Body of pancreas (tissue), 4 donors: Measurements from ENCODE around the gene DYNLT2B. TPM values are rescaled to one million over a fixed set of nuclear protein-coding genes. Genes with fewer than 3 reads are reported as not detected.
A peak's percentile ranks its signal among the peaks of the same experiment; 100 is the strongest.

ENCODE experiments used
- ATAC-seq: fragments of 150-250 bp; one replicate; pipeline ENCODE4 v1.9.1; 2016
- DNase-seq, 4 donors: peaks; one replicate each; pipeline ENCODE4 v3.0.0-alpha.2; 2019
- H3K27ac ChIP-seq, 4 donors: fragments of 200-600 bp; sonication (generic); 1 replicate in 3 of 4; 2 replicates in 1 of 4; pipeline versions ENCODE4 v1.5.1 to v1.6.1; 2016 to 2019; ENCODE audit warnings: mild to moderate bottlenecking in 1 of 4, mixed read lengths in 1 of 4, moderate library complexity in 1 of 4
- H3K27me3 ChIP-seq, 2 donors: fragments of 200-600 bp; sonication (generic); one replicate each; pipeline ENCODE4 v1.6.0; 2016; ENCODE audit warnings: mild to moderate bottlenecking in 1 of 2
- H3K36me3 ChIP-seq, 2 donors: fragments of 200-600 bp; sonication (generic); replicated peaks in 1 of 2; 2 replicates each; pipeline ENCODE4 v1.5.1; 2016; ENCODE audit warnings: low read depth in 2 of 2; ENCODE audit not compliant: insufficient read depth in 1 of 2
- H3K4me1 ChIP-seq: fragments of 200-600 bp; sonication (generic); one replicate; pipeline ENCODE4 v1.6.0; 2016
- H3K4me3 ChIP-seq, 2 donors: fragments of 200-600 bp; sonication (generic); 1 replicate in 1 of 2; 2 replicates in 1 of 2; pipeline ENCODE4 v1.5.1; 2016 to 2019
- H3K9me3 ChIP-seq, 3 donors: fragments of 200-600 bp; sonication (generic); 1 replicate in 2 of 3; 2 replicates in 1 of 3; pipeline ENCODE4 v1.5.1; 2016
- POLR2A ChIP-seq, 3 donors: fragments of 450-650 bp; IDR thresholded peaks; one replicate each; pipeline ENCODE4 v1.6.1; 2016; ENCODE audit warnings: antibody characterized with exemption in 3 of 3, mild to moderate bottlenecking in 2 of 3
- WGBS, 2 donors: methylation state at CpG; one replicate each; pipeline ENCODE4 v1.1.5; 2017; 5-methylcytosine and 5-hydroxymethylcytosine counted together
- intact Hi-C: fragments of 100-400 bp; cut with DNase I; formaldehyde crosslinking; loops from one replicate; pipeline ENCODE4 v1.15.1; 2023
- total RNA-seq, 2 donors: library from RNA; depleted of rRNA; stranded (reverse); fragments of >200 nt; gene quantifications; one replicate each; pipeline ENCODE4 v1.1.0, GENCODE V29; 2016
- TF ChIP-seq, protein P1 (sequence below), 7 experiments: fragments of 450-650 bp in 4 of 7; fragments of 200-600 bp in 3 of 7; sonication (generic) in 3 of 7; IDR thresholded peaks; one replicate each; pipeline ENCODE4 v1.5.1; 2016 to 2019; ENCODE audit warnings: antibody characterized with exemption in 7 of 7

Gene DYNLT2B
- total RNA-seq, 2 donors from 2014 or later = 5.6 to 8.3 TPM

DNA sequence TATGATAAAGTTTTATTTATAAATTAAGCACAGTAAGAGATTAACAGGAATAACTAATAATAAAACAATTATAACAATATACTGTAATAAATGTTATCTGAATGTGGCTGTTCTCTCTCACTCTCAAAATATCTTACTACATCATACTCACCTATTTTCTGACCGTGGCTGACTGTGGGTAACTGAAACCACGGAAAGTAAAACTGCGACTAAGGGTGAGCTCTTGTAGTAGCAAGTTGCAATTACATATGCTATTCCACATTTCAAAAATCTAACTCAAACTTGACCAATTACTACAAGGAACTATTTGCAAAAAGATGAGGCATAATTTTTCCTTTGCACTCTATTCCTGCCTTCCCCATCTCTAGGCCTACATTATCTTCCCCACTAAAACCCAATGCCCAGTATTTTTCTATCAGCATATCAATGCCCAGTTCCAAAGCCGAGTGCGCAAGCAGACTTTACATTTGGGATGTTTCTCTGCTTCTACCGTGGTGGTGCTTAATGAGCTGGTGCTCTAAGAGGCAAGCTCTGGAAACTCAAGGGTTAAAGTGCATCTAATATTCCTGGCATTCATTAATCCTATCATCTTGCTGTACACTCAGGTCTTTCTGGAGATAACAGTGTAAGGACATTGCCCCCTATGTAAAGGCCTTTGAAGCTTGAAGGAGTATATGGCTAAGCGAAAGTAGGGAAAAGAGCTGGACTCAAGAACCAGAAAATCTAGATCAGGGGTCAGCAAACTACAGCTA is 37.2 kb downstream of the DYNLT2B start:
- TF ChIP-seq POLR2A (IDR thresholded peaks at IDR 0.05) = no peak
- TF ChIP-seq, protein P1, sequence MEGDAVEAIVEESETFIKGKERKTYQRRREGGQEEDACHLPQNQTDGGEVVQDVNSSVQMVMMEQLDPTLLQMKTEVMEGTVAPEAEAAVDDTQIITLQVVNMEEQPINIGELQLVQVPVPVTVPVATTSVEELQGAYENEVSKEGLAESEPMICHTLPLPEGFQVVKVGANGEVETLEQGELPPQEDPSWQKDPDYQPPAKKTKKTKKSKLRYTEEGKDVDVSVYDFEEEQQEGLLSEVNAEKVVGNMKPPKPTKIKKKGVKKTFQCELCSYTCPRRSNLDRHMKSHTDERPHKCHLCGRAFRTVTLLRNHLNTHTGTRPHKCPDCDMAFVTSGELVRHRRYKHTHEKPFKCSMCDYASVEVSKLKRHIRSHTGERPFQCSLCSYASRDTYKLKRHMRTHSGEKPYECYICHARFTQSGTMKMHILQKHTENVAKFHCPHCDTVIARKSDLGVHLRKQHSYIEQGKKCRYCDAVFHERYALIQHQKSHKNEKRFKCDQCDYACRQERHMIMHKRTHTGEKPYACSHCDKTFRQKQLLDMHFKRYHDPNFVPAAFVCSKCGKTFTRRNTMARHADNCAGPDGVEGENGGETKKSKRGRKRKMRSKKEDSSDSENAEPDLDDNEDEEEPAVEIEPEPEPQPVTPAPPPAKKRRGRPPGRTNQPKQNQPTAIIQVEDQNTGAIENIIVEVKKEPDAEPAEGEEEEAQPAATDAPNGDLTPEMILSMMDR (IDR thresholded peaks at IDR 0.05) = no peak
- Histone ChIP-seq H3K4me3 (no peak overlapping the region), H3K27me3 (no peaks in the 10 kb centered on the region), H3K9me3 (no peaks in the 10 kb centered on the region), H3K4me1 (peaks cover 48% of the 10 kb centered on the region), H3K27ac (peak overlapping the region in 1 of 4 donors; percentile 7), H3K36me3 (no peaks in the 10 kb centered on the region)
- 71 to 86% methylated on average over 7 of the region's 7 CpGs for WGBS, 2 donors
- ATAC-seq (no peak), DNase-seq (no peak)
- intact Hi-C loops = no loop called here

DNA sequence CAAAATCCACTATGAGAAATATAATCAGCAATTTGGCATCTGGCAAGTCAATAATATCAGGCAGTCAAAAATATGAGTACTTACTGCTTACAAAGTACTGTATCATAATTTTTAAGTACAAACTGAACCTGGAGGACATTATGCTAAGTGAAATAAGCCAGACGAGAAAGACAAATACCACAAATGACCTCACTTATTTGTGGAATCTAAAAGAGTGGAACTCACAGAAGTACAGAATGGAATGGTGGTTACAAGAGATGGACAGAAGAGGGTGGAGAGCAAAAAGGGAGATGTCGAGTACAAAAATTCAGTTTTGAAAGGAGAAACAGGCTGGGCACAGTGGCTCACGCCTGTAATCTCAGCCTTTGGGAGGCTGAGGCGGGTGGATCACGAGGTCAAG is 42.9 kb downstream of the DYNLT2B start:
- H3K9me3 ChIP-seq = no peaks in the 10 kb centered on the region
- TF ChIP-seq POLR2A (IDR thresholded peaks at IDR 0.05) = no peak
- TF ChIP-seq, protein P1 (IDR thresholded peaks at IDR 0.05) = no peak
- DNase-seq (no peak), ATAC-seq (no peak)
- no peak overlapping the region for H3K27ac ChIP-seq
- H3K36me3 ChIP-seq = no peaks in the 10 kb centered on the region
- H3K4me3 ChIP-seq = no peak overlapping the region
- H3K27me3 ChIP-seq = no peaks in the 10 kb centered on the region
- peaks cover 16% of the 10 kb centered on the region for H3K4me1 ChIP-seq
- 85 to 92% methylated on average over 5 of the region's 5 CpGs for WGBS, 2 donors
- intact Hi-C loops = no loop called here

DNA sequence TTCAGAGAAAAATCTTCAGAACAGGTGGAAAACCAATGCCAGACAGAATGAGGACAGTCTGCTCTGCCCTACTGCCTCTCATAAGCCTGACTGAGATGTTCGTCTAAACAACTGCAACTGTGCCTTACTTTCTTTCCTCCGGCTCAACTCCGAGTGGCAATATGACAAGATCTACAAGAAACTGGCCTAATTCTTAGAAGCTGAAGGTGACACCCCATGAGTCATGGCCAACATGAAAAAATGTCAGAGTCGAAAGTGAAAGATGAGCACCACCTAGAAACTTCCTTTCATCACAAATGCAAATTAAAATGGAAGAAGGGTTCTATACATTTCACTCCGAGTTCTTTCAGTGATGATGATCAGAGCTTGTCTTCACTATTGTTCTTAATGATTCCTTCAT is 43.5 kb downstream of the DYNLT2B start:
- intact Hi-C loops = no loop called here
- no peak for TF ChIP-seq POLR2A (IDR thresholded peaks at IDR 0.05)
- TF ChIP-seq, protein P1 (IDR thresholded peaks at IDR 0.05) = no peak
- Histone ChIP-seq H3K27me3 (no peaks in the 10 kb centered on the region), H3K36me3 (no peaks in the 10 kb centered on the region), H3K9me3 (no peaks in the 10 kb centered on the region), H3K4me1 (peaks cover 11% of the 10 kb centered on the region), H3K4me3 (no peak overlapping the region), H3K27ac (no peak overlapping the region)
- ATAC-seq (no peak), DNase-seq (no peak)
- WGBS, 2 donors = 86 to 94% methylated on average over 5 of the region's 5 CpGs

DNA sequence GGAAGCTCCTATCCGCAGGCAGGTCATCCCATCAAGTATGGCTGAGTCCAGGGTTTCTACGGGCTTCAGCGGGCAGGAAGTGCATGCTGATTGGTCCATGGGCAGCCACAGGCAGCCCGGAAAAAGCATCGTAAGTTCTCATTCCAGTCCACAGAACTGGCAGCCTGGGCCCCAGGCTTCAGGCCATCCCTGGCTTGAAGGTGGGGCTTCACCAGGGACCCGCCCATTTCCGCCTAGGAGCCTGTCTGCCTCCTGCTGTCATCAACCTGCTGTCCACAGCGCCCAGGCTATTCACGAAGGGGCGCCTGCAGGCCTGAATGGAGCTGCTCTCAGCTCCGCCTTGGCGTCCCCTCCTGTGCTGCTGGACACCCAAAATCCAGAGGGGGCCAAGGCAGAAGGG is 44.4 kb downstream of the DYNLT2B start:
- no peaks in the 10 kb centered on the region for H3K36me3 ChIP-seq
- H3K27ac ChIP-seq = no peak overlapping the region
- H3K4me1 ChIP-seq = peaks cover 1% of the 10 kb centered on the region
- H3K4me3 ChIP-seq = no peak overlapping the region
- H3K9me3 ChIP-seq = no peaks in the 10 kb centered on the region
- TF ChIP-seq POLR2A (IDR thresholded peaks at IDR 0.05) = no peak
- TF ChIP-seq, protein P1 (IDR thresholded peaks at IDR 0.05) = no peak
- intact Hi-C loops = no loop called here
- 95 to 100% methylated on average over 1 to 12 of the region's 12 CpGs for WGBS, 2 donors
- DNase-seq (no peak), ATAC-seq (no peak)
- H3K27me3 ChIP-seq = no peaks in the 10 kb centered on the region

DNA sequence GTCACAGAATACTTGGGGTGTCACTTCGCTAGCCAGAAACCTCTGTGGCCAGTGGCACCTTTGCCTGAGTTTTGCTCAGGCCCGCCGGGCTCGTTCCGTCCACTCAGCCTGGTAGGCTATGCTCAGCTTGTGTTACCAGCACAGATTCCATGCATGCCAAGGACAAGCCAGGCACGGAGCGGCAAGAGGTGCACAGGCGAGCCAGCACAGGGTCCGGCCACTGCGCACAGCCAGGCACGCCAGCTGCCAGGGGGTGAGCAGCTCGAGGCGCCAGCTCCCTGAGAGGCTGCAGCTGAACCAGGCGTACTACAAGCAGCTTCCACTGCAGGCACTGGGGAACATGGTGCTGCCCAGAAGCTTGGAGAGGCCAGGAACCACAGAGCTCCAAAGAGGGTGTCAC is 45.2 kb downstream of the DYNLT2B start:
- no peaks in the 10 kb centered on the region for H3K4me1 ChIP-seq
- TF ChIP-seq, protein P1 (IDR thresholded peaks at IDR 0.05) = no peak
- TF ChIP-seq POLR2A (IDR thresholded peaks at IDR 0.05) = no peak
- no peaks in the 10 kb centered on the region for H3K36me3 ChIP-seq
- no peak overlapping the region for H3K4me3 ChIP-seq
- intact Hi-C loops = no loop called here
- no peaks in the 10 kb centered on the region for H3K27me3 ChIP-seq
- 98% methylated on average over 9 to 14 of the region's 14 CpGs for WGBS, 2 donors
- no peak for ATAC-seq
- H3K9me3 ChIP-seq = no peaks in the 10 kb centered on the region
- no peak overlapping the region for H3K27ac ChIP-seq
- no peak for DNase-seq
